GM18507 (cell line): ENCODE results near the gene HLA-DQA1.
A peak's percentile ranks its signal among the peaks of the same experiment; 100 is the strongest.
"Not testable (repeated sequence)": the region's sequence is repeated elsewhere in the genome, so short reads cannot be mapped to it uniquely, and the experiment has no call there.

ENCODE experiments used
- DNase-seq: peaks from one replicate; pipeline ENCODE4 v3.0.0; 2011; ENCODE audit warnings: low read depth; ENCODE audit not compliant: insufficient read length; ENCODE audit errors: extremely low spot score
- FAIRE-seq: peaks from 2 replicates; lab custom pipeline; 2011; peaks lifted over from hg19 to GRCh38; lab: Jason Lieb, UNC

The HLA-DQA1 gene

DNA sequence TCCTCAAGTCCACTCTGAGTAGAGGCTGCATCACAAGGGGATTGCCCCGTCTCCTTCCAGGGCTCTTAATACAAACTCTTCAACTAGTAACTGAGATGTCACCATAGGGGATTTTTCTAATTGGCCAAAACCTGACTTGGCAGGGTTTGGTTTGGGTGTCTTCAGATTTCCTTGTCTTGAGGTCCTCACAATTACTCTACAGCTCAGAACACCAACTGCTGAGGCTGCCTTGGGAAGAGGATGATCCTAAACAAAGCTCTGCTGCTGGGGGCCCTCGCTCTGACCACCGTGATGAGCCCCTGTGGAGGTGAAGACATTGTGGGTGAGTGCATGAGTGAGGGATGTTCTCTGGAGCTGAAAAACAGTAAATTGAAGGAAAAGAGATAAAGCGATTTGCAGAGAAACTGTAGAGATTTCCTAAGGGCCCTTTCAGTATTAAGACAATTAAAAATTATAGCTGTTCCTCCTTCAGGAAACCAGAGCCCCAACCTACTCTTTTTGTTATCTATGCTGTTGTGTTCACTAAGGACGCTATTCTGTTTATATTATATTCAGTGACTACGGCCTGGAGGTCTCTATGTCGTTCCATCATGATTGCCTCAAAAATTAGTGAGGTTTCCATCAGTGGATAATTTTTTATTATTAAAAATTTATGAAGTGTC is at the start of gene HLA-DQA1:
TSS of gene HLA-DQA1 (plus strand) at position 188 of the 662 bp plus-strand sequence. CDS start at position 241, 53 bp downstream.
- FAIRE-seq, result peak; percentile 96
- peak; percentile 26 for DNase-seq

DNA sequence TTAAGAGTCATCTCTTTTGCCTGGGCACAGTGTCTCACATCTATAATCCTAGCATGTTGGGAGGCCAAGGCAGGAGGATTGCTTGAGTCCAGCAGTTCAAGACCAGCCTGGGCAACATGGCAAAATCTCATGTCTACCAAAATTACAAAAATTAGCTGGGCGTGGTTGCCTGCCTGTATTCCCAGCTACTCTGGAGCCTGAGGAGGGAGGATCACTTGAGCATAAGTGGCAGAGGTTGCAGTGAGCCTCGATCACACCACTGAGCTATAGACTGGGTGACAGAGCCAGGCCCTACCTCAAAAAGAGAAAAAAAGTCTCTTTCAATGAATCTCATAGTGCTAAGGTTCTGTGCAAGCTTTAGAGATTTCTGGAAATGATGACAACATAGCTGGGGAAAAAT is 49.0 kb upstream of the HLA-DQA1 start:
- DNase-seq, result no peak
- peak; percentile 12 for FAIRE-seq

DNA sequence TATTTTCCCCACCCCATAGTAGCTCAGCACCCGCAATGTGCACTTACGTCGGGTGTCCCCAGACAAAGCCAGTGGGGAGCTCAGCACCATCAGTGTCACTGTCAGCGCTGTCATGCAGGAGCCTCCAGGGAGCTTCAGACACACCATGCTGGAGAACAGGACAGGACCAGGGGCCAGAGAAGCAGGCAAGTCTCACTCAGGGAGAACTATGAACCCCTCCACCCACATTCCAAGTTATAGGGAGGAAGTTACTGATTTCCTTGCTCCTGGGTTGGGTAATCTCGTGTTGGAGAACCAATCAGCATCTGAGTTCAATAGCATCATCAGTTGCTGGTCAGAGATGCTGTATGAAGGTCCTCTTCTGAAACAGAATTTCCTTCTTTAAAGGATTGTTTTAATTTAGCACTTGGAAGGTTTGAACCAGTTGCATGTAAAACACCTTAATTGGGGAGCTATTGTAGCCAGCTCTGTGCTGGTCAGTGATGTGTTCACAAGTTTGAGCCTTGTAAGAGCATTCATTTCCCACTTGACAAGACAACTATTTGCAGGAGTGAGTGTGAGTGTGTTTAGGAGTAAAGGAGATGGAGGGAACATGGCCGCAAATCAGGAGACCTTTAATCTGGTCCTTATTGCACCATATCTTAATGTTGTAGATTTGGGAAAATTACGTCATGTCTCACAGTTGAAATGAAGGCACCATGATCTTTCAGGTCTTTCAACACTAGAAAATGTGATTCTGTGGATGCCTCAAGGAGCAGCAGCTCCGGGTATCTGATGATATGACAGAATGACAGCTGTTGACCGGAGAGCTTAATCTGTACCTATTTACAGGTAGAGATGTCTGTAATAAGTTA is 47.4 kb upstream of the HLA-DQA1 start, which contains the start of gene HLA-DRB1:
TSS of gene HLA-DRB1 (minus strand) at position 253 of the 854 bp plus-strand sequence. CDS start at position 147, 106 bp downstream.
- FAIRE-seq, result peak; percentile 100
- DNase-seq, result no peak

DNA sequence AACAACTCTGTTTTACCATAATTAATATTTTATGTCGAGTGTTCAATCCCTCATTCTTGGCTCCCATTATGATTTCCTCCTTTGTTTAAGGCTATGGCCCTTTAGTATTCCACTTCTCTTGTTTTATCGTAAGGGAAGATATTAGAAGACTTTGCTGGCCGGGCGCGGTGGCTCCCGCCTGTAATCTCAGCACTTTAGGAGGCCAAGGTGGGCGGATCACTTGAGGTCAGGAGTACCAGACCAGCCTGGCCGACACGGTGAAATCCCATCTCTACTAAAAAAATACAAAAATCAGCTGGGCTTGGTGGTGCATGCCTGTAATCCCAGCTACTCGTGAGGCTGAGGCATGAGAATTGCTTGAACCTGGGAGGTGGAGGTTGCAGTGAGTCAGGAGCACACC is 46.5 kb upstream of the HLA-DQA1 start:
- not testable (repeated sequence) for DNase-seq, FAIRE-seq

GRCh38 chr6:32597024-32597423 is 40.2 kb upstream of the HLA-DQA1 start:
- no peak for FAIRE-seq
- DNase-seq, result no peak

GRCh38 chr6:32602383-32602782 is 34.8 kb upstream of the HLA-DQA1 start:
- DNase-seq (no peak), FAIRE-seq (no peak)

GRCh38 chr6:32603222-32603621 is 34.0 kb upstream of the HLA-DQA1 start:
- DNase-seq (no peak), FAIRE-seq (no peak)

DNA sequence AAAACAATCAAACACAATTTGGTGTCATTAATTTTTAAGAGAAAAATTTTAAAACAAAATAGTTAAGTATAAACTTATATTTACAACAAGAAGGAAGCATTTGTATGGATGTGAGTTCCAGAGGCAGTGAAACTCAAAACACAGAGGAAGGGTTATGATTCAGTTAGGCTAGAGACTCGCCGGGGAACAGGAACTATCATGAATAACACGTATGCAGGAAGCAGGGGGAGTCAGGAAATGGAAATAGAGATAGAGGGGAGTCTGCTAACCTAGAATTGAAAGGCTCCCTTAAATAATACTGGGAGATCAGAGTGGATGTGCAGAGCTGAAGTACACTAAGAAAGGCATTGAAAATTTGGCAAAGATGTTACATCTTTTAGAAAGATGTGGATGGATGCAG is 33.3 kb upstream of the HLA-DQA1 start:
- DNase-seq, result no peak

DNA sequence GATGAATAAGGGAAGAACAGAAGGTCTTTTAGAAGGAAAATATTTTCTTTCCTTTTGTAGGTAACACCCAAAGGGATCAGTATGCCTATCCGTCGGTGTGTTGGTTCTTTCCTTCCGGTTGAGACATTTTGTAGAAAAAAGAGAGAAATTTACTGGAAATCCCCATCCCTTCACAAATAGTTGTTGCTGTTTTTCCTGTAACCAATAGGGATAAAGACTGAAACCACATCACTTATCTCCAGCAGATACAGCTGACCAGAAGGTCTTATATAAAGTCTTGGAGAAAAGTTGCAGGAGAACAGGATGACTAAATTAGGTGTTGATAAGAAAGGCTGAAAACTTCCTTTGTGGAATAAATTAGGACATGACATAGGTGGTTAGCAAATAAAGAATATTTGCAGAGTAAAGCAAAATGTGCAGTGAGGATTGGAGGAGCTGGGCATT is 32.8 kb upstream of the HLA-DQA1 start:
- DNase-seq (no peak), FAIRE-seq (peak; percentile 83)

More for the DNA sequence above, 33.3 kb upstream of the HLA-DQA1 start:
- no peak for FAIRE-seq

DNA sequence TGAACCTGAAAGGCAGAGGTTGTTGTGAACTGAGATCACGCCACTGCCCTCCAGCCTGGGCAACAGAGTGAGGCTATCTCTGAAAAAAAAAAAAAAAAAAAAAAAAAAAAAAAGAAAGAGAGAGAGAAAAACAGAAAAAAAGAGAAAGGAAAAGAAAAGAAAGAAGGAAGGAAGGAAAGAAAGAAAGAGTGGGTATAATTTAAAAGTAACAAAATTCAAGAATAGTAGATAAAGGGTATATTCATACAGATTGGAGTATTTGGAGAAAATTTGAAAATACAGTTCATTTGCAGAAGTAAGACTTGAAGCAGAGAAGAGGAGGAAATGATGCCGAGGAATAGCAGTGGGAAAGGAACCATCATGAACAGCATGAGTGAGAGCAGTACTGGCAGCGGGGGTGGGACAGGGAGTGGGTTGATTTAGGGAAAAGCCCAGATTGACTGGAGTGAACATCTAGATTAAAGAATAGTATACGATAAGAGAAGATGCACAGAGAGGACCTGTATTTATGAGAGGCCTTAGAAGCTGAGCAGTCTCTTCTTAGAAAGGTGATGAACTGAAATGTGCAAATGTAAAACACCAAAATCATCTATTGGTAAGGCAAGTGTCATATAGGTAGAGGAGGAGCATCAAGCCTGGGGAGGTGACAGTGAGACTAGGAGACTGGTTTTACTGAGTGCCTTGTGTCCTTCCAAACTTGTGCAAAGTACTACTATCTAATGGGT is 29.8 kb upstream of the HLA-DQA1 start:
- FAIRE-seq, result peak; percentile 84

DNA sequence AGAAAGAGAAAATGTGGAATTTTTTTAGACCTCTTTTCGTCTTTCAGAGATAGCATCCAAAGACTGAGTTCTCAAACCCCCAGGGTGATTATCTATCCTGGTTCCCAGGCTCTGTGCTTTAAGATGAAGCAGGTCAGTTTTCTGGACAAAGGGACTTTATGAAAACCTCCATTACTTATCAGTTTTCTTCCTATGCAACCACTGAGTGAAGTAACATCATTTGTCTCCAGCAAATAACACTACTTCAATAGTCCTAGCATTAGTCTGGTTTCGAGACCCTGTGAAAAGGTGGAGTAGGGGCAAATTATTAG is 29.3 kb upstream of the HLA-DQA1 start:
- no peak for FAIRE-seq
- no peak for DNase-seq

More for the DNA sequence above, 29.8 kb upstream of the HLA-DQA1 start:
- no peak for DNase-seq

GRCh38 chr6:32608362-32608761 is 28.8 kb upstream of the HLA-DQA1 start:
- FAIRE-seq, result peak; percentile 64
- no peak for DNase-seq

- DNase-seq (no peak), FAIRE-seq (no peak)
Observed at GRCh38 chr6:32609391-32609730, 27.8 kb upstream of the HLA-DQA1 start.

- DNase-seq (no peak), FAIRE-seq (peak; percentile 99)
Observed at GRCh38 chr6:32609731-32610640, 27.2 kb upstream of the HLA-DQA1 start.

DNA sequence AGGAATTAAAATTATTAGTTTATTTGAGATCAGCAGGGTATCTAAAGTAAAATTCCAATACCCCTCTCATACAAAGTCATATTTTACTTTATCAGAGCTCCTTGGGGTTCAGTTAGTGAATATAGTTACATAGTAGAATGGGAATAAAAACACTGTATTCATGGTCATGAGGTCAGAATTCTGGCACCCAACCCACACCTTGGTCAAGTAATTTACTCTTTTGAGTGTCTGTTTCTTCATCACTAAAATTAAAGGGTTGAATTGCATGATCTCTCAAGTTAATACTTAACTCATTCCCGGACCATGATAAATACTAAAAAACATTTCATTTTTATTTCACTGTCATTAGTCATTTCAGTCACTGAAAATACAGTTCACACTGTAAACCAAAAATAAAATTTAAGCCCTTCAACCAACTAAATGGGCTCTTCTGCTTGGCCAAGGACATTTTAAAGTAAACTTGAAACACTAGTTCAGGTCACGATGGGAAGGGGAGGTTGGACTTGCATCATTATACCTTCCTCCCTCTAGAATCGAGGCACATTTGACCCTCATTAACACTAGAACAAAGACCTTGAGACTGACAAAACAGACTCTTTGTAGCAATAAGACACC is 26.4 kb upstream of the HLA-DQA1 start:
- FAIRE-seq, result no peak
- no peak for DNase-seq

DNA sequence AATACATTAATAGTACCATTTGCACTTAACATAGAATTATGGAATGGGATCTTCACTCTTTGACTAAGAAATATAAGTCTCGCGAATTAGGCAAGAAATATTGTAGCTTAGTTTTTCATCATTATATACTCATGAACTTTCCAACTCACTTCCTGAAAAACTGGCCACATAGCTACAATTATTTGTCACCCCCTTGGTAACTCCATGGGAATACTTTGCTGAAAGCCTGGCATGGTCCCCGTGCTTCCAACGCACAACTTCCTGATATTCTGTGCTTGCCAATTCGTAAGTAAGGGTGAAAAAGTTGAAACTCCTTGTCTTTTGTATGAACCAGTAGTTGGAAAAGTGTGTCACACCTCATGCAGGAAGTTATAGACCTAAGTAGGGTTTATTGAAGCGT is 23.7 kb upstream of the HLA-DQA1 start:
- no peak for FAIRE-seq
- DNase-seq, result no peak

- FAIRE-seq (no peak), DNase-seq (no peak)
Observed at GRCh38 chr6:32614366-32615081, 22.7 kb upstream of the HLA-DQA1 start.

DNA sequence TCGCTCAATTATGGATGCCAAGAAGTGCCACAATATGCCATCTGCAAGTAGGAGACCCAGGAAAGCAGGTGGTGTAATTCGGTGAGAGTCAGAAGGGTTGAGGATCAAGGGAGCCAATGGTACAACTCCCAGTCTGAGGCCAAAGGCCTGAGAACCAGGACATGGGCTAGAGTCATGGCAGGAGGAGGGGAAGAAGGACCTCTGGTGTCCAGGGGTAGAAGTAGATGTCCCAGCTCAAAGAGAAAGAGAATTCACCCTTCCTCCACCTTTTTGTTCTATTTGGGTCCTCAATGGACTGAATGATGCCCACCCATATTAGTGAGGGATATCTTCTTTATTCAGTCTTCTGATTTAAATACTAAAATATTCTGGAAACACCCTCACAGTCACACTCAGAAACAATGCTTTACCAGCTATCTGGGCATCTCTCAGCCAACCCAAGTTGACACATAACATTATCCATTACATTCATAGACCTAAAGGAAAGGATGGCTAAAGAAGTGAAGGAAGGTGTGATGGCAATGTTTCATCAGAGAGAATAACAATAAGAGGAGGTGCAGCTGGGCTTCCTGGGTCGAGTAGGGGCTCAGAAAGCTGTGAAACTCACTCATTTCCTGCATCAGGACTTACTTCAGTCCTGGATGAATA is 21.2 kb upstream of the HLA-DQA1 start:
- no peak for DNase-seq

More for the DNA sequence above, 21.2 kb upstream of the HLA-DQA1 start:
- FAIRE-seq, result no peak
